KOPT-K1 (cell line): ENCODE measurements around the gene DNAH2.

Experiments
- H3K27ac ChIP-seq: fragments of 200-600 bp; sonication (generic); 2 replicates; pipeline ENCODE4 v1.5.1; 2016; ENCODE audit warnings: antibody characterized with exemption, mild to moderate bottlenecking, low read depth, low read length; ENCODE audit not compliant: poor library complexity, severe bottlenecking
- H3K36me3 ChIP-seq: fragments of 200-600 bp; sonication (generic); 2 replicates; pipeline ENCODE4 v1.5.1; 2017; ENCODE audit warnings: antibody characterized with exemption, mild to moderate bottlenecking, low read length, moderate library complexity; ENCODE audit not compliant: insufficient read depth
- H3K9me3 ChIP-seq: fragments of 200-600 bp; sonication (generic); 2 replicates; pipeline ENCODE4 v1.5.1; 2017; ENCODE audit warnings: antibody characterized with exemption, low read length, mild to moderate bottlenecking; ENCODE audit not compliant: insufficient read depth, poor library complexity, severe bottlenecking

Gene DNAH2

GRCh38 chr17:7737601-7738000, 20.1 kb downstream of the DNAH2 start:
- no peaks in the 10 kb centered on the region for H3K36me3 ChIP-seq

GRCh38 chr17:7739746-7740145, 22.2 kb downstream of the DNAH2 start:
- no peaks in the 10 kb centered on the region for H3K9me3 ChIP-seq
- H3K36me3 ChIP-seq, result no peaks in the 10 kb centered on the region
- H3K27ac ChIP-seq, result no peak overlapping the region

More at GRCh38 chr17:7737601-7738000, 20.1 kb downstream of the DNAH2 start:
- Histone ChIP-seq H3K9me3 (no peaks in the 10 kb centered on the region), H3K27ac (no peak overlapping the region)

DNA sequence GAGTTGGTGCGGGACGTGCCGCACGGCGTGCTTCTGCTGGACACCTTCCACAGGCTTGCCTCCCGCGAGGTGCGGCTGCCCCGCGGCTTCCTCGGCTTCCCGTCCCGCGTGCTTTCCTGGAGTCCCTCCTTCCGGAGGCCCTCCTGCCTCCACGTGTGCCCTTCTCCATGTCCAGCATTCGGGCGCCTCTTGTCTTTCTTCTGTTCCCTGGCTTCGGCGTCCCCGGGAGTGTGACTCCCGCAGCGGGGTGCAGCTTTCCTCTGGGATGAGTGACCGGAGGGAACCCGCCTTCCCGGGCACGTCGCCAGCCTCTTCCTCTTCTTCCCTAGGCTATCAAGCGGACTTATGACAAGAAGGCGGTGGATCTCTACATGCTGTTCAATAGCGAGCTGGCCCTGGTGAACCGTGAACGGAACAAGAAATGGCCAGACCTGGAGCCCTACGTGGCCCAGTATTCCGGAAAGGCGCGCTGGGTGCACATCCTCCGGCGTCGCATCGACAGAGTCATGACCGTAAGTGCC, 23.0 kb downstream of the DNAH2 start:
- Histone ChIP-seq H3K36me3 (no peaks in the 10 kb centered on the region), H3K9me3 (no peaks in the 10 kb centered on the region), H3K27ac (no peak overlapping the region)

GRCh38 chr17:7742729-7743128, 25.2 kb downstream of the DNAH2 start:
- Histone ChIP-seq H3K9me3 (no peaks in the 10 kb centered on the region), H3K36me3 (no peaks in the 10 kb centered on the region)

GRCh38 chr17:7744416-7744815, 26.9 kb downstream of the DNAH2 start:
- Histone ChIP-seq H3K9me3 (no peaks in the 10 kb centered on the region), H3K27ac (no peak overlapping the region), H3K36me3 (no peaks in the 10 kb centered on the region)

More at GRCh38 chr17:7742729-7743128, 25.2 kb downstream of the DNAH2 start:
- H3K27ac ChIP-seq, result no peak overlapping the region

GRCh38 chr17:7745748-7746470, 28.4 kb downstream of the DNAH2 start:
- Histone ChIP-seq H3K9me3 (no peaks in the 10 kb centered on the region), H3K27ac (no peak overlapping the region)

GRCh38 chr17:7747635-7748071, 30.1 kb downstream of the DNAH2 start:
- Histone ChIP-seq H3K9me3 (no peaks in the 10 kb centered on the region), H3K36me3 (no peaks in the 10 kb centered on the region), H3K27ac (no peak overlapping the region)

More at GRCh38 chr17:7745748-7746470, 28.4 kb downstream of the DNAH2 start:
- no peaks in the 10 kb centered on the region for H3K36me3 ChIP-seq

DNA sequence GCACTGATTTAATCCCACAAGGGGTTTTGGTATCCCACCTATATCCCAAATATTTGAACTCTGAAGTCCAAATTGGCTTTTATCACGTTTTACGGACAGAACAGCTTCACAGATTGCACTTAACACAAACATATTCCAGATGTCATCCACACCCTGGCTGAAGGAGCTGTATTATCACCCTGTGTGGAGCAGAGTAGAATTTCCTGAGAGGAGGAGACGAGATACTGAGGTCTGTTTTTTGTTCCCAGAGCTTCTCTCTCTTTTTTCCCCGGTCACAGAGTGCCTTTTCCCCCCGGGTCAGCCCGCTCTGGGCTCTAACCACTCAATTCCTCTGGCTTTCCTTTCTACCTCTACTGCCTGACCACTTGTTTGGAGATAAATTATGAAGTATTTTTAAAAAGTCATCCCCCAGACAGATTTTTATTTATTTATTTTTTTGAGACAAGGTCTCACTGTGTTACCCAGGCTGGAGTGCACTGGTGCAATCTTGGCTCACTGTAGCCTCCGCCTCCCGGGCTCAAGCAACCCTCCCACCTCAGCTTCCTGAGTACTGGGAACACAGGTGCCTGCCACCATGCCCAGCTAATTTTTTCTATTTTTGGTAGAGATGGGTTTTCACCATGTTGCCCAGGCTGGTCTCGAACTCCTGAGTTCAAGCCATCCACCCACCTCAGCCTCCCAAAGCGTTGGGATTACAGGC, 30.7 kb downstream of the DNAH2 start:
- H3K9me3 ChIP-seq, result no peaks in the 10 kb centered on the region
- no peak overlapping the region for H3K27ac ChIP-seq
- H3K36me3 ChIP-seq, result no peaks in the 10 kb centered on the region

DNA sequence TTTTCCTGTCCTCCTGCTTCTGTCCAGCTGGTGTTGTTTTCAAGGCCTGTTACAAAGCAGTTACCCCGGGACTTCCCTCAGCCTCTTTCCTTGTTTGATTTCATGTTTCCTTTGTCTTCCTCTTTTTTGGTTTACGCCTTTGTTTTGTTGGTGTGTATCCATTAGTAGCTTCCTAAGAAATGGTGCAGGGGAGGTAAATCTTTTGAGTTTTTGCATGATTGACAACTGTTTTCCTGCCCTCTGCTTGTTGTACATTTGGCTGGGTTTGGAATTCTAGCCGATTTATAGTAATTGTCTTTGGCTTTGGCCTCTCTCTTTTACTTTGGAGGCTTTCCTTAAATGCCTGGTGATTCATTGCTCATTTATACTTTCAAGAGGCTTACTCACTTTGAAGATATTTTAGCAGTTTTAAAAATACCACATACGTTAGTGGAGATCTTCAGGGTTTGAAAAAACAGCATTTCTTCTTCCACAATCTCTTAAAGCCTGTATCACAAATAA, 32.8 kb downstream of the DNAH2 start:
- H3K36me3 ChIP-seq, result no peaks in the 10 kb centered on the region
- no peak overlapping the region for H3K27ac ChIP-seq
- H3K9me3 ChIP-seq, result no peaks in the 10 kb centered on the region

DNA sequence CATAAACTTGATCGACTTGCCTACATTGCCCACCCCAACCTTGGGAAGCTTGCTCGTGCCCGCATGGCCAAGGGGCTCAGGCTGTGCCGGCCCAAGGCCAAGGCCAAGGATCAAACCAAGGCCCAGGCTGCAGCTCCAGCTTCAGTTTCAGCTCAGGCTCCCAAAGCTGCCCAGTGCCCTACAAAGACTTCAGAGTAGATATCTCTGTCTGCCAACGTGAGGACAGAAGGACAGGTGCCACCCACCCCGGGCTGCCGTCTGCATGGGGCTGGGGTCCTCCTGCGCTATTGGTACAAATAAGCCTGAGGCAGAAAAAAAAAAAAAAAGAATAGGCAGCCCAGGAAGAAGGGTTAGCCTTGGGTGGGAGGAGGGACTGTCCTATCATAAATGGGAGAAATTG, 37.1 kb downstream of the DNAH2 start:
- no peaks in the 10 kb centered on the region for H3K36me3 ChIP-seq
- H3K9me3 ChIP-seq, result no peaks in the 10 kb centered on the region
- H3K27ac ChIP-seq, result no peak overlapping the region

GRCh38 chr17:7755095-7755890, 37.7 kb downstream of the DNAH2 start:
- Histone ChIP-seq H3K9me3 (no peaks in the 10 kb centered on the region), H3K27ac (no peak overlapping the region), H3K36me3 (no peaks in the 10 kb centered on the region)

DNA sequence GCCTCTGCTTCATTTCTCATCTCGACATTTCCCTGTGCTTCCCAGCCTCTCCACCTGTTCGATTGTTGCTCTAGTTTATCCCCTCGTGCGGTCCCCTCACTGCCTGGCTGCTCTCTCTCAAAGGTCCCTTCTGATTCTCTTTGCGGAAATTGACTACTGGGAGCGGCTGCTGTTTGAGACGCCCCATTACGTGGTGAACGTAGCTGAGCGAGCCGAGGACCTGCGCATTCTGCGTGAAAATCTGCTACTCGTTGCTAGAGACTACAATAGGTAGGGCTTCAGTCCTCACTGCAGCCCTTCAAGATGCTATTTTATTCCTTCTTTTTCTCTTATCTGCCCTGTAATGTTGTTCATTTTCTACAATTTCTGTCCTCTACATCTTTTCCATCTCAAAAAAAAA, 39.4 kb downstream of the DNAH2 start:
- Histone ChIP-seq H3K36me3 (no peaks in the 10 kb centered on the region), H3K27ac (no peak overlapping the region), H3K9me3 (no peaks in the 10 kb centered on the region)

- no peak overlapping the region for H3K27ac ChIP-seq
These were observed 46.4 kb downstream of the DNAH2 start for GRCh38 chr17:7763919-7764318.

DNA sequence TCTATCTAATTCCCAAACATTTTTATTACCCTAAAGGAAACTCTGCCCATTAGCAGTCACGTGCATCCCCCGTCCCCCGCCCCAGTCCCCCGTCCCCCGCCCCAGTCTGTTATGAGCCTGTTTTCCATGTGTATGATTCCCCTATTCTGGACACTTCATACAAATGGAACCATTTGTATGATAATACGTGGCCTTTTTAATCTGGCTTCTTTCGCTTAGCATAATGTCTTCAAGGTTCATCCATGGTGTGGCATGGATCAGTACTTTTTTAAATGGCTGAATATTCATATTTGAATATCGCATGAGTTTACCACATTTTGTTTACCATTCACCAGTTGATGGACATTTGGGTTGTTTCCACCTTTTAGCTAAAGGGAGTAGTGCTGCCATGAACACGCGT, 49.5 kb downstream of the DNAH2 start:
- Histone ChIP-seq H3K36me3 (no peaks in the 10 kb centered on the region), H3K9me3 (no peaks in the 10 kb centered on the region), H3K27ac (no peak overlapping the region)

More at GRCh38 chr17:7763919-7764318, 46.4 kb downstream of the DNAH2 start:
- Histone ChIP-seq H3K9me3 (no peaks in the 10 kb centered on the region), H3K36me3 (no peaks in the 10 kb centered on the region)
